A673 (cell line): ENCODE data around the gene ACAP2. TPM values are rescaled to one million over a fixed set of nuclear protein-coding genes. Genes with fewer than 3 reads are reported as not detected.

Experiments used
- BruUV-seq: library from RNA; stranded (reverse); fragments of 400-500 nt; replicated peaks from 2 replicates; lab custom pipeline; 2021; lab: Mats Ljungman, UMichigan
- CTCF ChIA-PET: fragments of 300-600 bp; sonication (Branson Sonifier 250); formaldehyde crosslinking; loops from one replicate; lab custom pipeline; 2022; ENCODE audit warnings: antibody characterized with exemption; lab: Charles Lee
- POLR2A ChIA-PET: fragments of 300-600 bp; sonication (Branson Sonifier 250); formaldehyde crosslinking; loops from one replicate; lab custom pipeline; 2022; ENCODE audit warnings: antibody characterized with exemption; ENCODE audit not compliant: low non-redundant PET; lab: Charles Lee
- DNase-seq: peaks from one replicate; pipeline ENCODE4 v3.0.0-alpha.2; 2015; ENCODE audit warnings: low spot score
- H3K27ac ChIP-seq: fragments of 200-600 bp; sonication (generic); 2 replicates; pipeline ENCODE4 v1.5.1; 2016; ENCODE audit warnings: mixed run types, low read depth, mild to moderate bottlenecking, mixed read lengths, antibody characterized with exemption, low read length; ENCODE audit not compliant: poor library complexity, severe bottlenecking
- H3K27me3 ChIP-seq: fragments of 200-600 bp; sonication (generic); replicated peaks from 2 replicates; pipeline ENCODE4 v1.6.1; 2017; ENCODE audit warnings: mixed run types, low read depth, mild to moderate bottlenecking, mixed read lengths, antibody characterized with exemption, low read length; ENCODE audit not compliant: insufficient read depth, poor library complexity
- H3K36me3 ChIP-seq: fragments of 200-600 bp; sonication (generic); 2 replicates; pipeline ENCODE4 v1.6.1; 2016; ENCODE audit warnings: mixed run types, mild to moderate bottlenecking, mixed read lengths, antibody characterized with exemption, low read length; ENCODE audit not compliant: insufficient read depth, poor library complexity, severe bottlenecking
- H3K4me1 ChIP-seq: fragments of 200-600 bp; sonication (generic); 2 replicates; pipeline ENCODE4 v1.6.1; 2017; ENCODE audit warnings: mixed run types, mild to moderate bottlenecking, mixed read lengths, antibody characterized with exemption, low read length; ENCODE audit not compliant: insufficient read depth, poor library complexity, severe bottlenecking
- H3K4me3 ChIP-seq: fragments of 200-600 bp; sonication (generic); 2 replicates; pipeline ENCODE4 v1.5.1; 2016; ENCODE audit warnings: low read depth, mixed run types, mild to moderate bottlenecking, mixed read lengths, low read length; ENCODE audit not compliant: poor library complexity, severe bottlenecking
- H3K9me3 ChIP-seq: fragments of 200-600 bp; sonication (generic); 2 replicates; pipeline ENCODE4 v1.6.1; 2016; ENCODE audit warnings: mixed run types, low read depth, mild to moderate bottlenecking, mixed read lengths, antibody characterized with exemption, low read length; ENCODE audit not compliant: poor library complexity, severe bottlenecking
- CTCF ChIP-seq: fragments of 300-800, 200-600 bp; sonication (generic); conservative IDR thresholded peaks from 2 replicates; pipeline ENCODE4 v1.5.1; 2017; ENCODE audit warnings: low read depth, mild to moderate bottlenecking, antibody characterized with exemption, low read length, moderate library complexity, mixed read lengths
- EZH2 ChIP-seq: fragments of 200-600 bp; sonication (generic); IDR thresholded peaks from 2 replicates; pipeline ENCODE4 v1.6.1; 2017; ENCODE audit warnings: borderline replicate concordance, low read depth, mild to moderate bottlenecking, mixed read lengths, antibody characterized with exemption, low read length; ENCODE audit not compliant: poor library complexity, severe bottlenecking
- intact Hi-C: fragments of 100-400 bp; cut with micrococcal nuclease; formaldehyde crosslinking; loops from one replicate; pipeline ENCODE4 v1.10.0; 2022; ENCODE audit not compliant: unreplicated experiment
- total RNA-seq: library from RNA; stranded (reverse); gene quantifications from 2 replicates; pipeline ENCODE4 v1.2.3, GENCODE V29; 2021

ACAP2 gene
- total RNA-seq, 1 experiment from 2014 or later = 47.4 TPM

- POLR2A ChIA-PET = no interaction called here
- peak overlapping the region; percentile 93 for H3K27ac ChIP-seq
- H3K4me1 ChIP-seq = peaks cover 52% of the 10 kb centered on the region
- DNase-seq = peak; percentile 38
- BruUV-seq = TSS peak; percentile 71
- H3K9me3 ChIP-seq = no peaks in the 10 kb centered on the region
- CTCF ChIA-PET = interaction anchor here (0.9 to 1.1 kb wide), 2 partner anchors 10 to 572 kb away, joined by 3 to 4 read pairs; no protein-coding TSS in a partner anchor
- peak overlapping the region; percentile 76 for H3K4me3 ChIP-seq
- intact Hi-C loops = loop anchor here (2.0 to 10.0 kb wide), 4 partner anchors 158 to 926 kb away; no protein-coding TSS in a partner anchor
- H3K27me3 ChIP-seq = no peaks in the 10 kb centered on the region
- no peaks in the 10 kb centered on the region for H3K36me3 ChIP-seq
- TF ChIP-seq EZH2 (no peak), CTCF (0 out of 2 replicates have a peak, but pooled peaks have one; percentile 8)
Observed at GRCh38 chr3:195260280-195260905, 182.4 kb downstream of the ACAP2 start.

DNA sequence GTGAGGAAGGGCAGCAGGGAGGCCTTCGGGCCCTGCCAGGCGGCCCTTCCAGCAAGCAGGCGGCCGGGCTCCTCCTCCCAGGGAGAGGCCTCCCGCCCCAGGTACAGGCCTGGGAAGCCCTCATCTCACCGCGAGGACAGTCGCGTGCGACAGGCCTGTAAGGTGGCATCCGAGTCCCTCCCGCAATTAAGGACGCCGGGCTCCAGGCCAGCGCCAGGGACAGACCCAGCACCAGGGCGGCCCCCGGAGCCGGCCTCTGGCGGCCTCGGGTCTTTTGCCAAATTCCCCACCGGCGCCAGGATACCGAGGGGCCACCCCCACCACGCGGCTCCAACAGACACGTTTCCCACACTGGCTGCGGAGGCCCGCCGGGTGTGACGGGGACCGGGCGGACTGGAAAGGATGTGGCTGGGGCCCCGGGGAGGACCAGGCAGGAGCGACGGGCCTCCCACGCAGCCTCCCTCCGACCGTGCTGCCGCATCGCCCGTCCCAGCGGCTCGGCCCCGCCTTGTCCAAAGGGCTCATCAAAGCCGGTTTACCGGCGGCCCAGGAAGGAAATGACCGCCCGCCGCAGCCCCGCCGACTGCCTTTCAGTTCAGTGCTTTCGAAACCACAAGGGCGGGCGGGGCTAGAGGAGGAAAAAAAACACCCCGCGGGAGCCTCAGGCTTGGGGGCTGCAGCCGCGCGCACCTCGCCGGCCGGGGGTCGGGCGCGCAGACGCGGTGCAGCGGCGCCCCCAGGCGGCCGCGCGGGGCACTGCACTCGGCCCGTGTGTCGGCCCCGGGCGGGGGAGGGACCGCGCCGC lies 183.1 kb downstream of the ACAP2 start:
- Histone ChIP-seq H3K27me3 (no peaks in the 10 kb centered on the region), H3K9me3 (no peaks in the 10 kb centered on the region), H3K27ac (peak overlapping the region; percentile 93), H3K36me3 (no peaks in the 10 kb centered on the region), H3K4me1 (peaks cover 60% of the 10 kb centered on the region), H3K4me3 (peak overlapping the region; percentile 76)
- intact Hi-C loops = loop anchor here (2.0 to 10.0 kb wide), 6 partner anchors 71 to 925 kb away; no protein-coding TSS in a partner anchor
- DNase-seq = peak; percentile 95
- CTCF ChIA-PET = no interaction called here
- TF ChIP-seq CTCF = peak; percentile 34; the same call in 1 of the 2 replicates
- TF ChIP-seq EZH2 = no peak
- TSS peak; percentile 44 for BruUV-seq
- POLR2A ChIA-PET = no interaction called here

- TF ChIP-seq EZH2 (no peak), CTCF (no peak)
- BruUV-seq = no TSS peak
- no peak for DNase-seq
- ChIA-PET POLR2A (no interaction called here), CTCF (no interaction called here)
- Histone ChIP-seq H3K4me1 (peaks cover 65% of the 10 kb centered on the region), H3K27ac (peak overlapping the region; percentile 93), H3K27me3 (no peaks in the 10 kb centered on the region), H3K36me3 (no peaks in the 10 kb centered on the region), H3K9me3 (no peaks in the 10 kb centered on the region), H3K4me3 (peak overlapping the region; percentile 76)
- intact Hi-C loops = loop anchor here (2.0 kb wide), 2 partner anchors 70 to 106 kb away; no protein-coding TSS in a partner anchor
Observed at GRCh38 chr3:195259154-195259474, 183.7 kb downstream of the ACAP2 start.
